Measurements from ENCODE around the gene METTL27.

The METTL27 gene

GRCh38 chr7:73812996-73813395 lies 29.3 kb downstream of the METTL27 start:
- TF ChIP-seq CTCF (IDR thresholded peaks at IDR 0.05; ENCODE audit: low read depth, low read length, missing control alignments), result no peak
- no peak overlapping the region for H3K4me3 ChIP-seq (replicated peaks; ENCODE audit: low read depth, low read length)
- DNase-seq (ENCODE audit: extremely low read depth, low read depth), result no peak

- DNase-seq (ENCODE audit: extremely low read depth, low read depth), result no peak
- H3K4me3 ChIP-seq (replicated peaks; ENCODE audit: low read depth, low read length), result no peak overlapping the region
- TF ChIP-seq CTCF (IDR thresholded peaks at IDR 0.05; ENCODE audit: low read depth, low read length, missing control alignments), result peak; percentile 83
These were observed 30.6 kb downstream of the METTL27 start for GRCh38 chr7:73811760-73812168.

- DNase-seq (ENCODE audit: extremely low read depth, low read depth), result no peak
- no peak overlapping the region for H3K4me3 ChIP-seq (replicated peaks; ENCODE audit: low read depth, low read length)
- no peak for TF ChIP-seq CTCF (IDR thresholded peaks at IDR 0.05; ENCODE audit: low read depth, low read length, missing control alignments)
These were observed 31.3 kb downstream of the METTL27 start for GRCh38 chr7:73810998-73811360.

- H3K4me3 ChIP-seq (replicated peaks; ENCODE audit: low read depth, low read length), result no peak overlapping the region
- no peak for DNase-seq (ENCODE audit: extremely low read depth, low read depth)
- no peak for TF ChIP-seq CTCF (IDR thresholded peaks at IDR 0.05; ENCODE audit: low read depth, low read length, missing control alignments)
These were observed 32.8 kb downstream of the METTL27 start for GRCh38 chr7:73809467-73809951.

- DNase-seq (ENCODE audit: extremely low read depth, low read depth), result no peak
- TF ChIP-seq CTCF (IDR thresholded peaks at IDR 0.05; ENCODE audit: low read depth, low read length, missing control alignments), result no peak
These were observed 39.9 kb downstream of the METTL27 start for GRCh38 chr7:73802459-73802858.

GRCh38 chr7:73801577-73801976 lies 40.7 kb downstream of the METTL27 start:
- DNase-seq (ENCODE audit: extremely low read depth, low read depth), result no peak
- no peak overlapping the region for H3K4me3 ChIP-seq (replicated peaks; ENCODE audit: low read depth, low read length)

More at GRCh38 chr7:73802459-73802858, 39.9 kb downstream of the METTL27 start:
- no peak overlapping the region for H3K4me3 ChIP-seq (replicated peaks; ENCODE audit: low read depth, low read length)

More at GRCh38 chr7:73801577-73801976, 40.7 kb downstream of the METTL27 start:
- no peak for TF ChIP-seq CTCF (IDR thresholded peaks at IDR 0.05; ENCODE audit: low read depth, low read length, missing control alignments)
